Urinary bladder (tissue), 4 donors: Measurements from ENCODE around the gene CPD. TPM values are rescaled to one million over a fixed set of nuclear protein-coding genes. Genes with fewer than 3 reads are reported as not detected.
"Not testable (repeated sequence)": the region's sequence is repeated elsewhere in the genome, so short reads cannot be mapped to it uniquely, and the experiment has no call there.

Experiments used
- DNase-seq: peaks from one replicate; pipeline ENCODE4 v3.0.0-alpha.2; 2015; ENCODE audit errors: extremely low spot score
- H3K27ac ChIP-seq: one replicate; pipeline ENCODE4 v1.5.1; 2013; ENCODE audit warnings: low read depth, mild to moderate bottlenecking, moderate library complexity
- H3K36me3 ChIP-seq: one replicate; pipeline ENCODE4 v1.6.1; 2013; ENCODE audit warnings: mild to moderate bottlenecking, moderate library complexity; ENCODE audit not compliant: insufficient read depth
- H3K4me1 ChIP-seq: one replicate; pipeline ENCODE4 v1.6.1; 2013; ENCODE audit warnings: mild to moderate bottlenecking, moderate library complexity; ENCODE audit not compliant: insufficient read depth
- H3K4me3 ChIP-seq: one replicate; pipeline ENCODE4 v1.5.1; 2013; ENCODE audit warnings: low read depth, low read length
- WGBS: extraction: QIAGEN DNeasy Blood & Tissue Kit; methylation state at CpG from one replicate; pipeline ENCODE4 v1.1.7; 2013; 5-methylcytosine and 5-hydroxymethylcytosine counted together
- polyA plus RNA-seq: library from polyadenylated mRNA; stranded (reverse); fragments of 200-250 nt; gene quantifications from one replicate; pipeline ENCODE4 v1.2.3, GENCODE V29; 2013
- total RNA-seq: library from RNA; depleted of rRNA; stranded (reverse); fragments of >200 nt; gene quantifications from one replicate; pipeline ENCODE4 v1.2.3, GENCODE V29; 2014
- donor health status: healthy with polysubstance abuse.
- donor health status: healthy.

The CPD gene
- total and polyA plus RNA-seq, 2 donors: 14.0 to 101 TPM

DNA sequence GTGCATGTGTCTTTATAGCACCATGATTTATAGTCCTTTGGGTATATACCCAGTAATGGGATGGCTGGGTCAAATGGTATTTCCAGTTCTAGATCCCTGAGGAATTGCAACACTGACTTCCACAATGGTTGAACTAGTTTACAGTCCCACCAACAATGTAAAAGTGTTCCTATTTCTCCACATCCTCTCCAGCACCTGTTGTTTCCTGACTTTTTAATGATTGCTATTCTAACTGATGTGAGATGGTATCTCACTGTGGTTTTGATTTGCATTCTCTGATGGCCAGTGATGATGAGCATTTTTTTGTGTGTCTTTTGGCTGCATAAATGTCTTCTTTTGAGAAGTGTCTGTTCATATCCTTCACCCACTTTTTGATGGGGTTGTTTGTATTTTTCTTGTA is 67.9 kb downstream of the CPD start:
- H3K4me1 ChIP-seq, DNase-seq, H3K27ac ChIP-seq, H3K4me3 ChIP-seq, H3K36me3 ChIP-seq: not testable (repeated sequence)

DNA sequence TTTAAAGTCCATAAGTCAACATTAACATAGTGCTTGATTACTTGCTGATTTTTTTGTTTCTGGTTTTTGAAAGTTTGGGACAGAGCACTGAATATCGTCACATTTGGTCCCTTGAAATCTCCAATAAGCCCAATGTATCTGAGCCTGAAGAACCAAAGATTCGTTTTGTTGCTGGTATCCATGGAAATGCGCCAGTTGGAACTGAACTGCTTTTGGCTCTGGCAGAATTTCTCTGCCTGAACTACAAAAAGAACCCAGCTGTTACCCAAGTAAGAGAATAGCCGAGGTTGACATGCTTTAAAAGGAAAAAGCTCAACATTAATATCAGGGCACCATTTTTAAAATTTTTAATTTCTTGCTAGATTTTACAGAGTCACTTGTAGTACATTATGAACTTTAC is 70.8 kb downstream of the CPD start:
- DNase-seq: no peak
- Histone ChIP-seq H3K27ac (no peak overlapping the region), H3K36me3 (peaks cover 4% of the 10 kb centered on the region), H3K4me3 (no peak overlapping the region), H3K4me1 (no peaks in the 10 kb centered on the region)
- WGBS: 34% methylated on average over 4 of the region's 4 CpGs

DNA sequence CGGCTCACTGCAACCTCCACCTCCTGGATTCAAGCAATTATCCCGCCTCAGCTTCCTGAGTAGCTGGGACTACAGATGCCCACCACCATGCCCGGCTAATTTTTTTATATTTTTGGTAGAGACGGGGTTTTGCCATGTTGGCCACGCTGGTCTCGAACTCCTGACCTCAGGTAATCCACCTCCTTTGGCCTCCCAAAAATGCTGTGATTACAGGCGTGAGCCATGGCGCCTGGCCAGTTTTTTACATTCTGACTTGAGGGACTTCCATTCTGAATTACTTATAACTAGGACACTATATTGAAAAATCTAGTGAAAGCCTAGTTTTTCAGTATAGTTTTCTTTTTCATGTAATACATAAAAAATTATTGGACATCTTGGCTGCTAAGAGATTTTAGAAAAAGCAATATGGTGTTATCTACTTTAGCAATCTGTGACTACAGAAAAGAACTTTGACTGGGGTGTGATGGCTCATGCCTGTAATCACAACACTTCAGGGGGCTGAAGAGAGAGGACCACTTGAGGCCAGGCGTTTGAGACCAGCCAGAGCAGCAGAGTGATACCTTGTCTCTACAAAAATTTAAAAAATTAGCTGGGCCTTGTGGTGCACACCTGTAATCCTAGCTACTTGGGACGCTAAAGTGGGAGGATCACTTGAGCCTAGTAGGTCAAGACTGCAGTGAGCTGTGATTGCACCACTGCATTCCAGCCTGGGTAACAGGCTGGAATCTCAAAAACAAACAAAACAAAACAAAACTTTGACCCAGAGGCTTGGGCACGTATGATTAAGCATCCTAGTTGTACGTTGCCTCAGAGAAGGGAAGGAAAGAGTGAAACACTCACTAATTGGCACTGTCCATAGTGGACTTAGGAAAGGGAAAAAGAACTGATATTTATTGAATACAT is 71.6 kb downstream of the CPD start:
- Histone ChIP-seq H3K36me3 (peaks cover 4% of the 10 kb centered on the region), H3K4me1 (no peaks in the 10 kb centered on the region), H3K27ac (no peak overlapping the region), H3K4me3 (no peak overlapping the region)
- WGBS: 94% methylated on average over 12 of the region's 12 CpGs
- no peak for DNase-seq

DNA sequence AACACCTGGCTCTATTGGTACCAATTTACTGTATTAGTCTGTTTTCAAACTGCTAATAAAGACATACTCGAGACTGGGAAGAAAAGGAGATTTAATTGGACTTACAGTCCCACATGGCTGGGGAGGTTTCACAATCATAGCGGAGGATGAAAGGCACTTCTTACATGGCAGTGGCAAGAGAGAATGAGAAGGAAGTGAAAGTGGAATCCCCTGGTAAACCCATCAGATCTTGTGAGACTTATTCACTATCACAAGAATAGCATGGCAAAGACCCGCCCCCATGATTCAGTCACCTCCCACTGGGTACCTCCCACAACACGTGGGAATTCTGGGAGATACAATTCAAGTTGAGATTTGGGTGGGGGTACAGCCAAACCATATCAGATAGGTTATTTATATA is 75.9 kb downstream of the CPD start:
- H3K36me3 ChIP-seq: peaks cover 3% of the 10 kb centered on the region
- WGBS: 92% methylated on average over 4 of the region's 4 CpGs

DNA sequence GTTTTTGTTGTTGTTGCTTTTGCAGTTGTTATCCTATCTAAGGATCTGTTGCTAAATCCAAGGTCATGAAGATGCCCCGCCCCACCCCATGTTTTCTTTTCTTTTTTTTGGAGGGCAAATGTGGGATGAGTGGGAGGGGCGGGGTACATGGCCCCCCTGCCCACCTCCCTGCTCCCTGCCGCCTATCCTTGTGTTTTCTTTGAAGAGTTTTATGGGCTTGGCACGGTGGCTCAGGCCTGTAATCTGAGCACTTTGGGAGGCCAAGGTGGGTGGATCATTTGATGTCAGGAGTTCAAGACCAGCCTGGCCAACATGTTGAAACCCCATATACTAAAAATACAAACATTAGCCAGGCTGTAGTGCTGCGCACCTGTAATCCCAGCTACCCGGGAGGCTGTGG is 79.6 kb downstream of the CPD start:
- no peak overlapping the region for H3K27ac ChIP-seq
- WGBS: 82% methylated on average over 6 of the region's 6 CpGs
- no peak for DNase-seq
- H3K36me3 ChIP-seq: peaks cover 5% of the 10 kb centered on the region
- H3K4me1 ChIP-seq: no peaks in the 10 kb centered on the region
- no peak overlapping the region for H3K4me3 ChIP-seq

More for the DNA sequence above, 75.9 kb downstream of the CPD start:
- no peak overlapping the region for H3K4me3 ChIP-seq
- no peak for DNase-seq
- no peaks in the 10 kb centered on the region for H3K4me1 ChIP-seq
- H3K27ac ChIP-seq: no peak overlapping the region

DNA sequence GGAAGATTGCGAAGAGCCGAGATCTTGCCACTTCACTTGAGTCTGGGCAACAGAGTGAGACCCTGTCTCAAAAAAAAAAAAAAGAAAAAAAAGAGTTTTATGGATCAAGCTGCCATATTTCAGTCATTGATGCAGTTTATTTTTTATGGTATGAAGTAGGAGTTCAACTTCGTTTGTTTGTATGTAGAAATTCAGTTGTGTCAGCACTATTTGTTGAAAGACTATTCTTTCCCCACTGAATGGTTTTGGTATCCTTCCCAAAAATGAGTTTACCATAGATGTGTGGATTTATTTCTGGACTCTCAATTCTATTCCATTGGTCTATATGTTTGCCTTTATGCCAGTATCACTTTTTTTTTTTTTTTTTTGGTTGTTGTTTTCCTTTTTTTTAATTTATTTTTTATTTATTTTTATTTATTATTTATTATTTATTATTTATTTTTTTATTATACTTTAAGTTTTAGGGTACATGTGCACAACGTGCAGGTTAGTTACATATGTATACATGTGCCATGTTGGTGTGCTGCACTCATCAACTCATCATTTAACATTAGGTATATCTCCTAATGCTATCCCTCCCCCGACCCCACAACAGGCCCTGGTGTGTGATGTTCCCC is 80.2 kb downstream of the CPD start:
- H3K4me3 ChIP-seq, H3K36me3 ChIP-seq, H3K4me1 ChIP-seq, H3K27ac ChIP-seq, DNase-seq: not testable (repeated sequence)
- WGBS: 96% methylated on average over 5 of the region's 5 CpGs

DNA sequence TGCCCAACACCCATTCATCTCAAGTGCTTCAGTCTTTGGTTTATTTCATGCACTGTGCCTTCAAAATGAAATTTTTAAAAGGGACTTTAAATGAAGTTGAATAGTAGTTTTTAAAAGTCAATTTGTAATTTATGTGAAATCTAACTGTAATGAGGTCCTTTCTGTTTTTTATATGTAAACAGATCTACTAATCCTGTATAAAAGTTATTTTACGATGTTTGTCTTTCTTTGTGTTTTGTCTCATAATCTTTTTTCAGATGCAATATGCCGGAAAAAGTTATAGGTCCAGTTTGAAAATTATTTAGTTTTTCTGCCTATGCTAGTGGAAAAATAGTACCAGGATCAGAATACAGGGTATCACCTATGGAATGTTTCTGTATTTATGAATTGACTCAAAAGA is 89.7 kb downstream of the CPD start:
- H3K27ac ChIP-seq: no peak overlapping the region
- no peaks in the 10 kb centered on the region for H3K4me1 ChIP-seq
- 76% methylated on average over 2 of the region's 2 CpGs for WGBS
- DNase-seq: no peak
- no peaks in the 10 kb centered on the region for H3K36me3 ChIP-seq
- no peak overlapping the region for H3K4me3 ChIP-seq

DNA sequence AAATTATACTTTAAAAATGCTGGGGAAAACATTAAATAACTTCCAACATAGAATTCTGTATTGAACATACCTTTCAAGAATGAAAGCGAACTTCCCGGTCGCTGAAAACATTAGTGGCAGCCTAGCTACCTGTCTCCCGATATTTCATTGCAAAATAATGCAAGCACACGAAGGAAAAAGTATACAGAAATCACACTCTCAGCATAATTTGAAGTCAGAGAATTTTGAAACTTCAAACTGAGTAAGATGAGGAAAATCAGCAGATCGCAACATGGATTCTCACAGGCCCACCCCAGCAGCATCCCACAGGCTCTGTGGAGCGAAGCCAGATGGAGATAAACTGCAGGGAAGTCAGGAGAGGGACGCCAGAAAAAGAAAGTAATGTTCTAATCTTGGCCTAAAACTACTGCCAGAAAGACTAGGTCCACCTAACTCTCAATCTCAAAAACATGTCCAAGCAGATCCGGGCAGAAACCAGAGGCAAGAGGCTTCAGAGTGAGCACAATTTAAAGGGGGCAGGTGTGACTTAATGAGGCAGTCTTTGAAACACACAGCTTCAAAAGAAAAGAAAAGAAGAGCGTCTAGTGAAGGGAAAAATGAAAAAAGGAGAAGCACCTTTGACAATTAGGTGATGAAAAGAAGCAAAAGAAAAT is 93.6 kb downstream of the CPD start:
- 47% methylated on average over 10 of the region's 10 CpGs for WGBS
- DNase-seq: no peak
- Histone ChIP-seq H3K4me3 (no peak overlapping the region), H3K4me1 (no peaks in the 10 kb centered on the region), H3K36me3 (no peaks in the 10 kb centered on the region), H3K27ac (no peak overlapping the region)

DNA sequence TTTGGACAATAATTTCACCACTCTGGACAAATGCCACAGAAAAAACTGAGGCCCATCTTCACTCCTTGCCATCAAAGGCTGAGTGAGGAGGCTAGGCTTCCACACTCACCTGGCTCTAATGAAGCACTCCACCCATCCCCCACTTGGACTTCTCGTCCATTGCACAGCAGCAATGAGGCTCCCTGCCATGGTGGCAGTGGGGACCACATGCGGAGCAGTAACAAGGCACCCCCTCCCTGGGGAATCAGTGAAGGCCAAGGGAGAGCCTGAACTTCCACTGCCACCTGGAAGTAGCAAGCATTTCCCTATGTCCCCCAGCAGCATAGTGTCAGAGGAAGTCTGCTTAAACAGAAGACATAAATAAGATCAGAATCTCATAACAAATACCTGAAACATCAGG is 96.5 kb downstream of the CPD start:
- H3K36me3 ChIP-seq: no peaks in the 10 kb centered on the region
- no peak overlapping the region for H3K4me3 ChIP-seq
- WGBS: 95% methylated on average over 2 of the region's 2 CpGs
- DNase-seq: no peak
- no peaks in the 10 kb centered on the region for H3K4me1 ChIP-seq
- H3K27ac ChIP-seq: no peak overlapping the region

DNA sequence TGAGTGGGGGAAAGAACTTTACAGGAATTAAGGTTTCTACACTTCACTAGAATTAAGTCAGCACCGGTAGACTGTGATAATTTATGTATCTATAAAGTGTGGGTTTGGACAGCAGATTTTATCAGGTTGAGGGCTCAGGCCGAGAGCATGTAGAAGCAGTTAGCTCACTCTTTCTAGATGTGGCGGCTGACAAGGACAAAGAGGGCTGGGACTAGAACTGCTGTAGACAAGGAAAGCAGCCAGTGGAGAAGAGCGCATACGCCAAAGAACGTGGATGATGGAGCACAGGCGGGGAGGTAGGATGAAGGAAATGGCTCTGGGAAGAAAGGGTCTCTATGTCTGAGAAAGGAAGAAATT is 98.0 kb downstream of the CPD start:
- no peak for DNase-seq
- peak overlapping the region; percentile 29 for H3K27ac ChIP-seq
- H3K4me3 ChIP-seq: no peak overlapping the region
- no peaks in the 10 kb centered on the region for H3K4me1 ChIP-seq
- peaks cover 1% of the 10 kb centered on the region for H3K36me3 ChIP-seq
- WGBS: 8% methylated on average over 7 of the region's 7 CpGs

DNA sequence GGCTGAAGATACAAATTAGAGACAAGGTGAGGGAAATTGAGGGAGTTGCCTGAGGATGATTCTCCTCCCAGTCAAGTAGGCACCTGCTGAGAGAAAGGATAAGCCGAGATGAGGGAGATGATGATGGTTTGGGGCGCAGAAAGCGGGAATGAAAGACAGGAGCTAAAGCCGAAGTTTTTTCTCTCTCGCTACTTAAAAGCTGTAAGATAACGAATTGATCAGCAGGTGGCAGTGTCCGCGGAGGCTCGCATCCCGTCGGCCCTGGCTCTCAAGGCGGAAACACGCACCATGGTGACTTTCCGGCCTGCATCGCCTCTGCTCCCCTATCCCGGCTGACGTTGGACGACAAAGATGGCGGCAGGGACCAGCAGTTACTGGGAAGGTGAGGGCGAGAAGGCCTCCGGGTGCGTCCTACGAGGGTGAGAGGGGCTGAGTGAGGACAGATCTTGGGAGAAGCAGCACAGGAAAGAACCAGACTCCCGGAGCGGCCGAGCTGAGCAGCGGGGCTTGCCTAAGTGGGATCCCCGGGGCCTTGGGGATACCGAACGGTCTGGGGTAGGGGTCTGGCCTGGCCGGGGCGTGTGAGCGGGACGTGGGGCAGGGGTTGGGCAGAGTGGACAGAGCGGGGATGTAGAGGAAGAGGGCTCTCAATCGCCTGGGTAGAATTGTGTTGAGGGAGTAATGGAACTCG is 98.5 kb downstream of the CPD start, which contains the start of gene GOSR1:
GOSR1 (plus strand) TSS at position 326 of the 691 bp plus-strand sequence; CDS start at position 352, 26 bp downstream.
- peak within 1 kb of the TSS; percentile 74 for H3K27ac ChIP-seq
- DNase-seq: peak; percentile 91
- H3K36me3 ChIP-seq: peaks cover 1% of the 10 kb centered on the region
- under 1% methylated on average over 37 of the region's 37 CpGs for WGBS
- no peaks in the 10 kb centered on the region for H3K4me1 ChIP-seq
- peak within 1 kb of the TSS; percentile 85 for H3K4me3 ChIP-seq

DNA sequence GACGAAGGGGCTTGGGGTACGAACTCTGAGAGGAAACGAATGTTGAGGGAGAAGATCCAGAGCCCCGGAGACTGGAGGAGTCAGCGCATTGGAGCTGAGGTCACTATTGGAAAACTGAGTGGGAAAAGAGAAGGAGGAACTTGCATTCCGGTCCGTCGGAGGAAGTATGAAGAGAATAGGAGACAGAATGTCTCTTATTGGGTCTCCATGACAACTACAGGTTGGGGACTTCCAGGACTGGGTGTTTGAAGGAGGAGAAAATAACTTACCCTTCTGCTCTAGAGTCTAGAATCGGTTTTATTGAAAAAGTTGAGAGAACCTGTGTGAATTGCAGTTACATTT is 99.0 kb downstream of the CPD start:
- H3K4me1 ChIP-seq: no peaks in the 10 kb centered on the region
- peak overlapping the region; percentile 74 for H3K27ac ChIP-seq
- under 1% methylated on average over 9 of the region's 9 CpGs for WGBS
- H3K36me3 ChIP-seq: peaks cover 1% of the 10 kb centered on the region
- DNase-seq: no peak
- H3K4me3 ChIP-seq: peak overlapping the region; percentile 85

DNA sequence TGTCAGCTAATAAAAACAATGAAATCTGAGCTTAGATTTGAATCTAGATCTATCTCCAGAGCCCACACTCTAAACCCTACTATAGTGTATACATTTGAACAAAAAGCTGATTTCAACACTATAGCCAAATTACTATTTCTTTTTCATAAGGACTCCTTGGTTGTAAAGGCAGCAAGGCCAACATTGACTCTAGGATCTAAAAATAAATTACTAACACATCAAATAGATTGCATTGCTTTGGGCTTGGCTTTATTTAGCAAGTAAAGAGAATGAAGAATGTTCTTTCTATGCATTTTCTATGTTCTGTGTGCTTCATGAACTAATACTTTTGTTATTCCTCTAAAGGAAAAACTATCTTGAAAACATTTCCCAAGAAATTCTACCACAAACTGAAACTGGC is 103.8 kb downstream of the CPD start:
- H3K4me3 ChIP-seq: no peak overlapping the region
- H3K36me3 ChIP-seq: peaks cover 8% of the 10 kb centered on the region
- no peak overlapping the region for H3K27ac ChIP-seq
- no peak for DNase-seq
- no peaks in the 10 kb centered on the region for H3K4me1 ChIP-seq
